Measurements from ENCODE around the gene CPT1A. TPM values are rescaled to one million over a fixed set of nuclear protein-coding genes. Genes with fewer than 3 reads are reported as not detected.
A peak's percentile ranks its signal among the peaks of the same experiment; 100 is the strongest.
"Not testable (repeated sequence)": the region's sequence is repeated elsewhere in the genome, so short reads cannot be mapped to it uniquely, and the experiment has no call there.

The CPT1A gene
- total RNA-seq = 10 to 100 TPM; 33.3 to 55.2 TPM

DNA sequence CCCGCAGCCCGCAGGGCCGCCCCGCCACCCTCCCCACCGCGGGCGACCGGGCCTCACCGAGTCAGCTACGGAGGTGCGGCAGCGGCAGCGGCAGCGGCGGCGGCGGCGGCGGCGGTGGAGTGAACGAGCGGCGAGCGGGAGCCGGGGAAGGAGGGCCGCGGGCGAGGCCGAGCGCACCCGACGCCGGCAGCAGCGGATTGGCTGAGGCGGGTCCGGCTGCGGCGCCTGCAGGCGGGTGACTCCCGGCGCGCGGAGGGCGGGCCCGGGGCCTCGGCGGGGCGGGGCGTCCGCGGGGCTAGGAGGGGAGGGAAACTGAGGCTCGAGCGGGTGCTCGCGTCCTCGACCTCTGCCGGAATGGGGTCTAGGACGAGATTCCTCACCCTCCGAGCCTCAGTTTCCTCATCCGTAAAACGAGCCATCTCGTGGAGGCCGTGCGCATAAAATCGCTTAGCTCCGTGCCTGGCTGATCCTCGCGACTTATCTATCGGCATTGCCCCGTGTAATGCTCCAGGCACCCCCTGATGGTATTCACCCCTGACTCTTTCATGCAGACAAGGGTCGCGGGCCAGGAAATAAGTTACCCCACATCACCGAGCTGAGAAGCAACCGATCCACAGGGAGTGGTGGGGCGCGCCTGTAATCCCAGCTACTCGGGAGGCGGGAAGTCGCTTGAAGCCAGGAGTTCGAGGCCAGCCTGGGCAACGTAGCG lies at the start of gene CPT1A:
TSS of gene CPT1A (minus strand) at position 199 of the 709 bp plus-strand sequence. CDS start 26,442 bp downstream, outside the sequence.
- TF ChIP-seq CTCF (IDR thresholded peaks at IDR 0.05) (no peak), POLR2AphosphoS5 (IDR thresholded peaks at IDR 0.05) (no peak), POLR2A (IDR thresholded peaks at IDR 0.05) (peak; percentile 67)
- Histone ChIP-seq H3K27me3 (replicated peaks; ENCODE audit: insufficient read depth) (no peaks in the 10 kb centered on the region), H3K9me3 (no peaks in the 10 kb centered on the region), H3K27ac (peak within 1 kb of the TSS; percentile 86 to 89), H3K36me3 (no peaks in the 10 kb centered on the region), H3K4me1 (replicated peaks) (peaks cover 11% of the 10 kb centered on the region), H3K4me3 (peak within 1 kb of the TSS; percentile 51 to 74)
- intact Hi-C loops (cut with DNase I) = no loop called here
- DNase-seq (ENCODE audit: low spot score) = peak; percentile 78
- WGBS = 5% methylated on average over 74 of the region's 82 CpGs

GRCh38 chr11:68890490-68891231 lies 48.9 kb upstream of the CPT1A start:
- H3K4me3 ChIP-seq = no peak overlapping the region

GRCh38 chr11:68889948-68890446 lies 48.3 kb upstream of the CPT1A start:
- peaks cover 0 to 4% of the 10 kb centered on the region in 2 donors for H3K36me3 ChIP-seq
- no peaks in the 10 kb centered on the region for H3K27me3 ChIP-seq (replicated peaks; ENCODE audit: insufficient read depth)
- intact Hi-C loops (cut with DNase I) = no loop called here
- H3K9me3 ChIP-seq = no peaks in the 10 kb centered on the region
- 36% methylated on average over 18 of the region's 18 CpGs for WGBS
- DNase-seq (ENCODE audit: low spot score) = no peak
- H3K4me1 ChIP-seq (replicated peaks) = peaks cover 16% of the 10 kb centered on the region
- no peak overlapping the region for H3K4me3 ChIP-seq
- TF ChIP-seq CTCF (IDR thresholded peaks at IDR 0.05) (peak in 3 of 4 experiments; percentile 29 to 50 (median 42)), POLR2AphosphoS5 (IDR thresholded peaks at IDR 0.05) (no peak)
- H3K27ac ChIP-seq = peak overlapping the region; percentile 78 to 88

More at GRCh38 chr11:68890490-68891231, 48.9 kb upstream of the CPT1A start:
- H3K36me3 ChIP-seq = peaks cover 0 to 4% of the 10 kb centered on the region in 2 donors
- H3K9me3 ChIP-seq = no peaks in the 10 kb centered on the region
- no peaks in the 10 kb centered on the region for H3K27me3 ChIP-seq (replicated peaks; ENCODE audit: insufficient read depth)
- DNase-seq (ENCODE audit: low spot score) = peak; percentile 94
- peaks cover 16% of the 10 kb centered on the region for H3K4me1 ChIP-seq (replicated peaks)
- H3K27ac ChIP-seq = peak overlapping the region; percentile 78 to 88
- WGBS = 22% methylated on average over 17 of the region's 17 CpGs
- intact Hi-C loops (cut with DNase I) = no loop called here
- TF ChIP-seq POLR2A (IDR thresholded peaks at IDR 0.05) (peak; percentile 1), POLR2AphosphoS5 (IDR thresholded peaks at IDR 0.05) (peak; percentile 94), CTCF (IDR thresholded peaks at IDR 0.05) (peak in 1 of 4 experiments; percentile 17)

DNA sequence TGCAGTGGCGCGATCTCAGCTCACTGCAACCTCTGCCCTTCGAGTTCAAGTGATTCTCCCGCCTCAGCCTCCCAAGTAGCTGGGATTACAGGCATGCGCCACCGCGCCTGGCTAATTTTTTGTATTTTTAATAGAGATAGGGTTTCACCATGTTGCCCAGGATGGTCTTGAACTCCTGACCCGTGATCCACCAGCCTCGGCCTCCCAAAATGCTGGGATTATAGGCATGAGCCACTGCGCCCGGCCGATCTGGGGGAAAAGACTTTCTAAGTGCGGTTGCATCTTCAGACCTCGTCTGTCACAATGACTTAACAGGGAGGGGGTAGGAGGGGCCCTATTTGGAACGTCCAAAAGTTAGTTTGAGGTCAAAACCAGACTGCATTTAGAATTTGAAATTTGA lies 43.1 kb upstream of the CPT1A start:
- DNase-seq (ENCODE audit: low spot score); H3K27ac ChIP-seq; intact Hi-C loops (cut with DNase I); H3K4me1 ChIP-seq (replicated peaks); H3K27me3 ChIP-seq (replicated peaks; ENCODE audit: insufficient read depth); H3K9me3 ChIP-seq; H3K4me3 ChIP-seq; H3K36me3 ChIP-seq: not testable (repeated sequence)
- 94% methylated on average over 15 of the region's 15 CpGs for WGBS

DNA sequence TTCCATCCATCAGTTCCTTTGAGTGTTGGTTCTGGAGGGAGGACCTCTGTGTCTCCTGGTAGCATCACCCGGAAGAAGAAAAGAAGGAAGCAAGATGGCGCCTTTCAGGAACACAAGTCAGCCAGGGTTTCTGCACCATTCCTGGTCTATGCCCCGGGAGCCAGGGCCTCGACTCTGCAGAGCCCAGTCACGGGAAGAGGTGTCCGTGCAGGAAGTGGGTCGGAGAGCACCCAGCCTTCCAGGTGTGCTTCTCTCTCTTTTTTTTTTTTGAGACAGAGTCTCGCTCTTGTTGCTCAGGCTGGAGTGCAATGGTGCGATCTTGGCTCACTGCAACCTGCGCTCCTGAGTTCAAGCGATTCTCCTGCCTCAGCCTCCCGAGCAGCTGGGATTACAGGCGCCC lies 40.7 kb upstream of the CPT1A start:
- H3K4me3 ChIP-seq = no peak overlapping the region
- H3K36me3 ChIP-seq = no peaks in the 10 kb centered on the region
- no peaks in the 10 kb centered on the region for H3K4me1 ChIP-seq (replicated peaks)
- no peak for TF ChIP-seq POLR2A (IDR thresholded peaks at IDR 0.05)
- no peak for TF ChIP-seq POLR2AphosphoS5 (IDR thresholded peaks at IDR 0.05)
- WGBS = 89% methylated on average over 13 of the region's 13 CpGs
- H3K27me3 ChIP-seq (replicated peaks; ENCODE audit: insufficient read depth) = no peaks in the 10 kb centered on the region
- H3K9me3 ChIP-seq = no peaks in the 10 kb centered on the region
- no peak overlapping the region for H3K27ac ChIP-seq
- DNase-seq (ENCODE audit: low spot score) = no peak
- intact Hi-C loops (cut with DNase I) = no loop called here

Data from prostate gland (tissue), 2 donors.